Measurements from ENCODE around the gene TPST1.
"Not testable (repeated sequence)": the region's sequence is repeated elsewhere in the genome, so short reads cannot be mapped to it uniquely, and the experiment has no call there.

The TPST1 gene

DNA sequence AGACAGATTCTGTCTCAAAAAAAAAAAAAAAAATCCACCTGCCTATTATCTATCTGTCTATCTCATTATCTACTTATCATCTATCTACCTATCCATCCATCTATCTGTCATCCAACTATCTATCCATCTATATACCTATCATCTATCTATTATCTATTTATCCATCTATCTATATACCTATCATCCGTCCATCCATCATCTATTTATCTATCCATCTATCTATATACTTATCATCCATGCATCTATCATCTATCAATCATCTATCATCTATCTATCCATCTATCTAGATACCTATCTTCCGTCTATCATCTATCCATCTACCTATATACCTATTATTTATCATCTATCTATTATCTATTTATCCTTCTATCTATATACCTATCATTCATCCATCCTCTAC, 16.5 kb upstream of the TPST1 start:
- no peak for DNase-seq (ENCODE audit: low spot score)

DNA sequence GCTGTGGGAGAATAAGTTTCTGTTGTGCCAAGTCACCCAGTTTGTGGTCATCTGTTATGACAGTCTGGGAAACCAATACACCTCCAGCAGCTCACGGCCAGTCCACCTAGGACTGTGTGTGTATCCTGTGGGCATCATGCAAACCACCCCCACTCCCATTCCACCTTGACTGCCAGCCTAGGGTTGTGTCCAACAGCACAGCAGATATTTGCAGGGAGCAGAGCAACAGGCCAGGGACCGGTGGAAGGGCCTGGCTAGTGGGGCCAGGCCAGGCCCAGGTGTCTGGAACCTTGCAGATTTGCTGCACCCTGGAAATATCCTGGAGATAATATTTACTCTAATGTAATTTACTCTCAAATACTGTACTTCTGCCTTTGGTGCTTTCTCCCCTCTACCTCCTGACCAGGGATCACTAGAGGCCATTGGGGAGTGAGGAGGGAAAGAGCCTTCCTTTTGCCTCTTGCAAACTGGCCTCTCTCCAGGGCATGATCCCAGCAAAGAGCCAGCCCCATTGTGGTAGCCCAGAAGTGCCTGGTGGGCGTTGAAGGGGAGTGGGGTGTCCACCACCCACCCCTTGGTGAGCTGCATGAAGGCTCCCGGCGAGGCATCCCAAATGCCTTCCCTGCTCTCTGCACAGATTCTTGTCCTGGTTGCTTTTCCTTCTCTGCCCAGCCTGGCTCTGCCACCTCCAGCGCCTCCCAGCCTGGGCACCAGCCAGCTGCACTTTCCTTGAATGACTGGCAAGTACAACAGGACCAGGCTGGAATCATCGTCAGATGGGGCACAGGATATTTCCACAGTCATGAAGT, 15.2 kb upstream of the TPST1 start:
- no peak for DNase-seq (ENCODE audit: low spot score)

DNA sequence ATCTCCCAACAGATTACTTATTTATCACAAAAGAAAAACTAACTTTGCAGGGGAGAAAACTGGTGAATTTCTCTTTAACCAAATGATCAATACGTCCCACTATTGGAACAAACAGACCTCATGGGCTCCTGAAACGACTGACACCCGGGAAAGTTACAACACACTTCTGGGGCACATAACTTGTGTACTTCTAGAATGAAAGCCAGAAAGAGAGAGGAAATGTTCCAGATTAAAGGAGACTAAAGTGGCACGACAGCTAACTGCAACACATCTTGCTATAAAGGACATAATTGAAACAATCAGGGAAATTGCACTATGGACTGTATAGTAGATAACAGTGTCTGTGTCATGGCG, 14.7 kb upstream of the TPST1 start:
- DNase-seq (ENCODE audit: low spot score): no peak

DNA sequence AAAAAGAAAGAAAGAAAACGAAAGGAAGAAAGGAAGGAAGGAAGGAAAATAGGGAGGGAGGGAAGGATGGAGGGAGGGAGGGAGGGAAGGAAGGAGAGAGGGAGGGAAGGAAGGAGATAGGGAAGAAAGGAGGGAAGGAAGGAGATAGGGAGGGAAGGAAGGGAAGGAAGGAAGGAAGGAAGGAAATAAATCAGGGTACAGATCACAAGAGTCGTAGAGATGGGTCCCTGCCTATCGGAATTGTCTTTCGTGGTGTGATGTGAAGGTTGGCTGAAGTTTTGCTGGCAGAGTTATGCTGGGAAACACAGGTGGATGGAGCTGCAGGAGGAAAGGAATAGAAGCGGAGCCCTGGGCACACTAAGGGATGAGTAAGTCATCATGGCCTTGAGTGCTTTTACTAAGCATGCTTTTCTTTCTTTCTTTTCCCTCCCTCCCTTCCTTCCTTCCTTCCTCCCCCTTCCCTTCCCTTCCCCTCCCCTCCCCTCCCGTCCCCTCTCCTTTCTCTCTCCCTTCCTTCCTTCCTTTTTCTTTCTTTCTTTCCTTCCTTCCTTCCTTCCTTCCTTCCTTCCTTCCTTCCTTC, 11.9 kb upstream of the TPST1 start:
- no peak for DNase-seq (ENCODE audit: low spot score)

DNA sequence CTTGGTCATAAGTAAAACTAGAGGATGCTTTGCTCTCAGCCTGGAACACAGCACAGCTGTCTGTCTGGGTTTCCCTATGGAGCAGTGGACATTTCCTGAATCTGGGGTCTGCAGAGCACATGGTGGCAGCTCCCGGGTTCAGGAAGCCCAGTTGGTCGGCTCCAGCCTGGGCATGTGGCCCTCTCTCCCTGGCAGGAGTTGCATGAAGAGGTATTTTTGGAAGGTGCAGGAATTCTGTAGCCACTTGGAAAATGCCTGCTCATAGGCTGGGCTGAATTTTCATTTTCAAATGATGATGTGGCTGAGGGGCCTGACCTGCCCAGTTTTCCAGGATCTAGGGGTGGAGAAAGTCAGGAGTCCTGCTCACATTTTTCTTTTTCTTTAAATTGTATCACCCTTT, 6.7 kb upstream of the TPST1 start:
- no peak for DNase-seq (ENCODE audit: low spot score)

DNA sequence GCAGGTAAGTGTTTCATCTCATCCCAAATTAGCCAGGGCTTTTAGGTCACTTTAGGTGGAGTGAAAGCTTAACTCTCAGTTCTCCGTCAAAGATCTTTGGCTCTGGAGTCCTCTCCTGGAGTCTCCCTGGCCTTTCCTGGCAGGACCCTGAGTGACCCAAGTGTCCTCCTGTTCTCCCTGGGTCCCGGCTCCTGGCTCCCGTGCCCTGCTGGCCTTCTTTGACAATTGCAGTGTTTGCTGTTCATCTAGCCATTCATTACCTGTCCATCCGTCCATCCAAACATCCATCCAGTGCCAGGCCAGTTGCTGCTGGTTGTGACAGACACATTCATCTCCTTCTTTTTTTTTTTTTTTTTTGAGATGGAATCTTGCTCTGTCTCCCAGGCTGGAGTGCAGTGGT, 6.2 kb upstream of the TPST1 start:
- no peak for DNase-seq (ENCODE audit: low spot score)

DNA sequence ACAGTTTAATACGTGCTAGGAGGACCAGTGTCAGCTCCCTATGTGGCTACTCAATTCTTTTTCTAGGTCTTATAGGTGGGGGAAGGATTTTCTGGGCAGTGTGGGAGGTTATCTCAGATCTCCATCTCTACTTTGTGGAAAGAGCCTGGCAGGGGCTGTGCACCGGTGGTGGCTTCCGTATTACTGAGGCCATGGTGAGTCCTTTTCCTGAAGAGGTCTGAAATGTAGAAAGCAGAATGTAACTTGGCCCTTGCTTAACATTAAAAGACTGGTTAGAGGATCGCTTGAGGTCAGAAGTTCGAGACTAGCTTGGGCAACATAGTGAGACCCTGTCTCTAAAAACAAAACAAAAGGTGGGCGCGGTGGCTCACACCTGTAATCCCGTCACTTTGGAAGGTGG, 2.7 kb upstream of the TPST1 start:
- DNase-seq (ENCODE audit: low spot score): no peak

DNA sequence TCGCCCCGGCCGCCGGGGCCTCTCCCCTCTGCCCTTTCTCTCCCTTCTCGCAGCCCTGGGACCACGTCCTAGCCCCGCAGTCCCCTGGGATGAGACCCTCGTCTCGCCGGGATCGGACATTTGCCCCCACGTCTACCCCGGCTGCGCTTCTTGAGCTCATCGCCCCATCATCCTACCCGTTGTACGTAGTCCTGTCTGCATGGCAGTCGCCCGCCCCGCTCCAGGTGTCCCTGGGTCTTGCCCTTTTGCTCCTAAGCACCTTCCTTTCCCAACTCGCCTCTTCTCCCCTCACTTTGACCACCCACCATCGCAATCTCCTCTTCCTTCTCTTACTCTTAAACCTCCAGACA, 582 bp downstream of the TPST1 start:
- no peak for DNase-seq (ENCODE audit: low spot score)

DNA sequence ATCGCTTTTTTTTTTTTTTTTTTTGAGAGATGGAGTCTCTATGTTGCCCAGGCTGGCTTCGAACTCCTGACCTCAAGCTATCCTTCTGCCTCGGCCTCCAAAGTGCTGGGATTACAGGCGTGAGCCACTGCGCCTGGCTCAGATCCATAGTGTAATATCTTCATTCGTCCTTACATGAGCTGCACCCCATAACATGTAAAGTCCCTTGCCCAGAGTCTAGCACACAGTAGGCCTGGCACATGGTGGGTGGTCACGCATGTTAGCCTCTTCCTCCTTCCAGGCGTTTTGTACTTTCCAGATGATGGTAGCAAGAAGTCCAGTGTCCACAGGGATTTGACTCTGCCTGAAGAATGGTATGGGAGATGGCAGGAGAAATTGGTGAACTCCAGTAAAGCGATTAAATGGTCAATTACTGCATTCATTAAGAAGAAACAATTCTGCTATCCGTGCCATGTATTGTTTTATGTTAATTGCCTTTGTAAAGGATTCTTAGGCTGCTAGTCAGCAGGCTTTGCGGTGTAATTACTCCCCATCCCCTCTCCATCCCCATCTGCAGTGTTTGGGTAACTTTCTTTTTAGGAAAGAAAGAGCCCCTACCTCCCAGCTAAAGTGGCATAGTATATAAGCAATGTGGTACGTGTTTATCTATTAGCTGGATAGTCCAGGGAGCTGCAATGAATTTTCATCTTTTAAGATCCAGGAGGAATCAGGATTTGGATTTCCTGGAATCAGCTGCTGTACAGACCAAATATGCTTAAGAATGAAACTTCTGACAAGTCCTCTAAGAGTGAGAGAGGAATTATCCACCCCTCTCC, 1.2 kb downstream of the TPST1 start:
- peak; percentile 30 for DNase-seq (ENCODE audit: low spot score)

DNA sequence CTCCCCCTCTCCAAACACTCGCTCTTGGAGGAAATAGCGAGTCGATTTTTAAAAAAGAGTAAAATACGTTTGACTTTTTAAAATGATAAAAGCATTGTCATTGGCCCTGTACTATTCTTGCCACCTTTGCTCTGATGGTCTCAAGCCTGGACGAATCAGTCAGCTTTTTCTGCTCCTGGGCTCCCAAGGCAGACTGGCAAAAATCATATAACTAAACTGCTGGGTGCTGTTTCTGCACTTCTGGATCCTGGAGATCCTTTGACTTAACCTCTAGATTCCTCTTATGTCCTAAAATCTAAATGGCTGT, 1.8 kb downstream of the TPST1 start:
- DNase-seq (ENCODE audit: low spot score): no peak

DNA sequence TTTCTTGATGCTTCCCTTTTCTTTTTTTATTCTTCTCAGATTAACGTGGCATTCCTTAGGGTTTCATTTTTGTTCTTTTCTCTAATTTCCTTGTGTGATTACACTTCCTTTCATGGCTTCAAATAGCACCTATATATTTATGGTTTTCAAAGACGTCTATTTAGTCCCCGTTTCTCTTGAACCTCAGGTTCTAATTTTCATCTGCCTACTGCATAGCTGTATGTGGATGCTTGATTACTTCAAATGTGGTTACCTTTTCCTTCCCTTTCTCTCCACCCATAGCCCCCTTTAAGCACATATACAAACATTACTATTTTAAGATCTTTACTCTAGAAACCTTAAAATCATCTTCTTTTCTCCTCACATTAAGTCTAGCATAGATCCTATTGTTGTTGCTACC, 2.4 kb downstream of the TPST1 start:
- DNase-seq (ENCODE audit: low spot score): no peak

DNA sequence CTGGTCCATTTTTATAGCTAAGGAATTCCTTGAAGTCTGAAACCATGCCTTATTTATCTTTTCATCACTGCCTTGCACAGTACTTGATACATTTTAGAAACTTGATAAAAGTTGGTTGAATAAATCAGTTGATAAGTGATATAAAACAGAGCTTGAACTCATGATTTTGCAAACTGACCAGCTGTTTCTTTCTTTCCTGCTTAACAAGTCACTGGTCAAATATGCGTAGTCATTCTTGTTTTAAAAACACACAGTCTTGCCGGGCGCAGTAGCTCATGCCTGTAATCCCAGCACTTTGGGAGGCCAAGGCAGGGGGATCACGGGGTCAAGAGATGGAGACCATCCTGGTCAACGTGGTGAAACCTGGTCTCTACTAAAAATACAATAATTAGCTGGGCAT, 6.3 kb downstream of the TPST1 start:
- no peak for DNase-seq (ENCODE audit: low spot score)

DNA sequence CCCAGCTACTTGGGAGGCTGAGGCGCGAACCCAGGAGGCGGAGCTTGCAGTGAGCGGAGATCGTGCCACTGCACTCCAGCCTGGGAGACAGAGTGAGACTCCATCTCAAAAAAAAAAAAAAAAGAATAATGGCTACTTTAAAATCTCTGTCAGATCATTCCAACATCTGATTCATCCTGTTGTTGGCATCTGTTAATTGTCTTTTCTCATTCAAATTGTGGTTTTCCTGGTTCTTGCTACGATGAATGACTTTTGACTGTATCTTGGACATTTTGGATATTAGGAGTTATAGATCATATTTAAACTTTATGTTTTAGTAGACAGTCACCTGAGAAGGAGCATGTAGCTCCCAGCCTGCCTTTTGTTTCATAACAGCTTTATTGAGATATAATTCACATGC, 8.5 kb downstream of the TPST1 start:
- no peak for DNase-seq (ENCODE audit: low spot score)

DNA sequence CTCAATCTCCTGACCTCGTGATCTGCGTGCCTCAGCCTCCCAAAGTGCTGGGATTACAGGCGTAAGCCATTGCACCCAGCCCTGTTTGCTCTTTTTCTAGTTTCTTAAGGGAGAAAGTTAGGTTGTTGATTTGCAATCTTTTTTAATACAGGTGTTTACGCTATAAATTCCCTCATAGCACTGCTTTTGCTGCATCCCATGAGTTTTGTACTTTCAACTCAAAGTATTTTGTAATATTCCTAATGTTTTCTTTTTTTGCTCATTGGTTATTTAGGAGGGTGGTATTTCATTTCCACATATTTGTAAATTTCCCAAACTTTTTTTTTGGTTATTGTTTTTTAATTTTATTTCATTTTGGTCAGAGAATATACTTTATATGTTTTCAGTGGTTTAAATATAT, 11.6 kb downstream of the TPST1 start:
- DNase-seq (ENCODE audit: low spot score): no peak

DNA sequence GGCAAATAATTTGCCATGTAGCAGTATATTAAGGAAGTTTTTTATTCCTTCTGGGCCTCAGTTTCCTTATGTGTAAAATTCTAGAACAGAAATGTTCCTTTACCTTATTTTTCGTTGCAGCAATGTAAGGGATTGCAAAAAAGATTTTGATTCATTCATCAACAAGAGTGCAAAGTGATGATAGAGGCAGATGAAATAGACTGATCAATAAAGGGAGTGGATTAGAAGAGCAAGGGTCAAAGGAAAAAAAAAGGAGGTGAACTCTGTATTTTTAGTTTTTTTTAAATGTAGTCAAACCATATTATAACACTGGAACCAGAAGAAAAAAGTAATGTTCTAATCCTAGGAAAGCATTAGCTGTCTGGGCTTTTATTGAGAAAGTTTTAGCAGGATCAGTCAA, 14.7 kb downstream of the TPST1 start:
- DNase-seq (ENCODE audit: low spot score): no peak

DNA sequence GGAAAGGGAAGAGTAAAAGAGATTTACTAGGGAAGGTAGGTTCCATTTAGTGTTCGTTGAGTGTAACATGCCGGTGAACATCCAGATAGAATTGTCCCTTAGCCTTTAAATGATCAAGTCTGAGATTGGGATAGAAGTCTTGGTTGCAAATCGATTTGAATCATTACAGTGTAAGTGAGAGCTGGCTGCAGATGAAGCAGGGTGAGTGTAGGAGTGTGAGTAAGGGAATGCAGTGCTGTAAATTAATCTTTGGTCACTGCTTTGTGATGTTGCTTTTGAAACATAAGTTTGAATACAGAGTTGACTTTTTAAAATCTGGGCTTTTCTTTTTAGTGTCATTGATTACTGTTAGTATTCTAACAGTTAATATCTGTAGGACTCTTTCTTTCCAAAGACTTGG, 16.3 kb downstream of the TPST1 start:
- DNase-seq (ENCODE audit: low spot score): no peak

DNA sequence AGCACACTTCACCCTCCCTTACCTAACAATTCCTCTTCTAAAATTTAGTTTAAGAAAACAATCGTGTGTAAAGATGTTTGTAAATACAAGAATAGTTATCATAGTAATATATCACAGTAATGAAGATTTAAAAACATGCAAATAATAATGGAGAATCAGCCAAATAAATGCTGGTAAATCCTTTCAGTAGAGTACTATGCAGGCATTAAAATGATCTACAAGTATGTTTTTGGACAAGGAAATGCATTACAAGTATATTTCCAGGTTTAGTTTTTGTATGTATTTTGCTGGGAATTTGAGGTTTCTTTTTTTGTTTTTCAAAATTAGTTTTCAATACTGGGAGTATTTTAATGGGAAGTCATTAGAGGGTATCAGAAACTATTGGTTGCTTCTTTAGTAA, 22.7 kb downstream of the TPST1 start:
- no peak for DNase-seq (ENCODE audit: low spot score)

DNA sequence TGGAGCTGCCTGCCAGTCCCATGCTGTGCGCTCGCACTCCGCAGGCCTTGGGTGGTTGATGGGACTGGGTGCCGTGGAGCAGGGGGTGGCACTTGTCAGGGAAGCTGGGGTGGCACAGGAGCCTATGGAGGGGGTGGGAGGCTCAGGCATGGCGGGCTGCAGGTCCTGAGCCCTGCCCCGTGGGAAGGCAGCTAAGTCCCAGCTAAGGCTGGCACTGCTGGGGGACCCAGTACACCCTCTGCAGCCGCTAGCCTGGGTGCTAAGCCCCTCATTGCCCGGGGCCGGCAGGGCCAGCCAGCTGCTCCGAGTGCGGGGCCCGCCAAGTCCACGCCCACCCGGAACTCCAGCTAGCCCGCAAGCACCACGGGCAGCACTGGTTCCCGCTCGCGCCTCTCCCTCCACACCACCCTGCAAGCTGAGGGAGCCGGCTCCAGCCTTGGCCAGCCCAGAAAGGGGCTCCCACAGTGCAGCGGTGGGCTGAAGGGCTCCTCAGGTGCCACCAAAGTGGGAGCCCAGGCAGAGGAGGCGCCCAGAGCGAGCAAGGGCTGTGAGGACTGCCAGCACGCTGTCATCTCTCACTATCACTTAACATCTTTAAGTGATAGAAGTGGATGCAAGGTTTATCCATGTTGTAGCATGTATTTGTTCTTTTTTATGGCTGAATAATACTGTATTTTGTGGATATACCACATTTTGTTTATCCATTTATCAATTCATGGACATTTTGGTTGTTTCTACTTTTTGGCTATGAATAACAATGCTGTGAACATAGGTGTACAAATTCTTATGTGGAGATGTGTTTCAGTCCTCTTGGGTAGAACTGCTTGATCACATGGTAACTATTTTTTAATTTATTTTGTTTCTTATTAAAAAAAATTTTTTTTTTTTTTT, 26.4 kb downstream of the TPST1 start:
- DNase-seq (ENCODE audit: low spot score): not testable (repeated sequence)

DNA sequence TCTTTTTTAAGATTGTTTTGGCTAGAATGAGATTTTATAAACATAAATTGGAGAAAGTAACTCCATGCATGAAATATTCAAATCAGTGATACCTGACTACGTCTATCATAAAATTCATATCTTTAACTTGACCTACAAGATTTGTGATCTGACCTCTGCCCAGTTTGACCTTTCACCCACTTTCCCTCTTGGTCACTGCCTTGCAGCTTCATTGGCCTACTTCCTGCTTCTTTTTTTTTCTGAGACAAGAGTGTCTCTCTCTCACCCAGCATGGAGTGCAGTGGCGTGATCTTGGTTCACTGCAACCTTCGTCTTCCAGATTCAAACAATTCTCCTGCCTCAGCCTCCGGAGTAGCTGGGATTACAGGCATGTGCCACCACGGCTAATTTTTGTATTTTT, 28.5 kb downstream of the TPST1 start:
- no peak for DNase-seq (ENCODE audit: low spot score)

DNA sequence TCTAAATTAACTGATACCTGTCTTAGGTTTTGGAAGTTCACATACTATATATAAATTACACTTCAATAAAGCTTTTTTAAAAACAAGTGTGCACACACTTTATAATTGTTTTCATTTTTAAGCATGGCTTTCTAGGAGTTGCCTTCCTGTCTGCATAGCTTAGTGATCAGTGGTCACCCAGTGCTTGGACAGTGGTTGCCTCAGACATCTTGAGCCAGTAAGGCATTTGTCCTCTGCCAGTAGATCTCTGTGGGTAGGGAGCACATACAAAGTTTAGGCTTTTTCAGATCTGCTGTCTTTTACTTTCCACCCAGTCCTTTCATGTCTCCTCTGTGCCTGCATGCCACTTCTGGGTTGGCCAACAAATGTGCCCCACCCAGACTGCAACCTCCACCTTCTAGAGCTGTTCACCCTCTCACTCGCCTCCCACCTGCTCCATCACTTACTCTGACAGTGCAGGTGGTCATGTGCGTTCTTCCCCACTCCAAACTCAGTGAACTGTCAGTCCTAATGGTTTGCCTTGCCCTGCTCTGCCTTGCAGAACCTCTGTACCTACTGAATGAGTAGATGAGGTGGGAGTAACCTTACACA, 31.7 kb downstream of the TPST1 start:
- peak; percentile 29 for DNase-seq (ENCODE audit: low spot score)

DNA sequence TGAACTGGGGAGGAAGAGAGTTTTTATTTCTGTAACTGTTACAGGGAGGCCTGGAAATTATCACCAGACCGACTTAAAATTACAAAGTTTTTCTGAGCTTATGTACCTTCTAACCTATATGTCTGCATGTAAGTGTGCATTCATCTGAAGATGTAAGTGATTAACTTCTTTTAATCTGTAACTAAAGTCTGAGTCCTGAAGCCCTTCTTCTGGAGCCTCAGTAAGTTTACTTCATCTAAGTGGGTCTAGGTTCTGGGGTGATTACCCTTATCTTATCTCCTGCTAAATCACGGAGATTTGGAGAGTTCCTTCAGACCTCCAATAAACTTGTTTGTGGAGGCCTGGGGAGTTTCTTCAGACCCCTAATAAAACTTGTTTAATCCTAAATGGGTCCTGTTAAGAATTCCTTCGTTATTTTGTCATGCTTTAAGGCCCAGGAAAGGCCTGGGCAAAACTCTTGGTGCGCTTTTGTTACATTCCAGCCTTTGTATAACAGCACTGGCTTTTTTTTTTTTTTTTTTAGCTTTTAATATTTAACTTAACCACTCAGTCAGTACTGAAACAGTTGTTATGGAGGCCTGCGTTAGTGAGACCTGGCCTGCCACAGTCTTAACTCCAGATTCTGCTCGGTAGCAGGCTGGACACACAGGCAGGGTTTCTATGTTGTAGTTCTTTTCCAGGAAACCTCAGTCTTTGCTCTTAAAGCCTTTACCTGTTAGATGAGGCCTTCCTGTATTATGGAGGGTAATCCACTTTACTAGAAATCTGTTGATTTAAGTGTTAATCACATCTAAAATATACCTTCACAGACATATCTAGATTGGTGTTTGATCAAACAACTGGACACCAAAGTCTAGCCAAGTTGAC, 33.0 kb downstream of the TPST1 start:
- DNase-seq (ENCODE audit: low spot score): no peak

Data from GM03348 (cell line).